Motor neuron (in vitro differentiated cells): ENCODE data around the gene INTS11. TPM values are rescaled to one million over a fixed set of nuclear protein-coding genes. Genes with fewer than 3 reads are reported as not detected.
"Not testable (repeated sequence)": the region's sequence is repeated elsewhere in the genome, so short reads cannot be mapped to it uniquely, and the experiment has no call there.

Experiments used
- ATAC-seq, 8 experiments: fragments of 200-7000 bp; cut with Tn5 transposase; replicated peaks in 6 of 8; 2 replicates each; pipeline ENCODE4 v1.8.0; 2021; ENCODE audit warnings: mild to moderate bottlenecking in 8 of 8, moderate library complexity in 8 of 8
- H3K27ac ChIP-seq, 2 donors: fragments of 250-450 bp; sonication (Bioruptor Pico); 2 replicates each; pipeline ENCODE4 v1.9.0; 2021; ENCODE audit warnings: antibody characterized with exemption in 2 of 2, mild to moderate bottlenecking in 2 of 2, moderate library complexity in 1 of 2
- H3K4me1 ChIP-seq, 2 donors: fragments of 250-450 bp; sonication (Bioruptor Pico); replicated peaks in 1 of 2; 2 replicates each; pipeline ENCODE4 v1.6.1; 2021; ENCODE audit warnings: antibody characterized with exemption in 2 of 2, mild to moderate bottlenecking in 2 of 2, moderate library complexity in 1 of 2
- H3K4me3 ChIP-seq, 5 donors: fragments of 250-450 bp; sonication (Bioruptor Pico); 2 replicates each; pipeline ENCODE4 v1.9.0; 2021; ENCODE audit warnings: antibody characterized with exemption in 5 of 5, mild to moderate bottlenecking in 5 of 5, moderate library complexity in 4 of 5
- WGBS, 10 experiments: fragments of 450-650 bp; shearing (Covaris generic); methylation state at CpG; one replicate each; pipeline ENCODE4 v1.0.0; 2022; 5-methylcytosine and 5-hydroxymethylcytosine counted together
- in situ Hi-C, 9 experiments: fragments of 400-800 bp; cut with MboI; loops; one replicate each; pipeline ENCODE4 v1.15.0; 2021; ENCODE audit warnings: low sequenced_read_pairs in 9 of 9, low pct_unique_long_range_greater_than_20kb in 2 of 9; ENCODE audit not compliant: unreplicated experiment in 9 of 9
- total RNA-seq, 8 experiments: library from RNA; unstranded; fragments of 300-600 nt; gene quantifications; 2 replicates each; pipeline versions ENCODE4 v1.2.3 to v1.2.4, GENCODE V29; 2022

Gene INTS11
- 100 to 1,000 TPM in 4 of 8 experiments, 10 to 100 TPM in 4; 67.5 to 142 (median 103) TPM for total RNA-seq

- Histone ChIP-seq H3K4me1 (peaks cover 18 to 19% of the 10 kb centered on the region in 2 donors), H3K4me3 (peak within 1 kb of the TSS; percentile 95 to 100 (median 99)), H3K27ac (peak within 1 kb of the TSS; percentile 79 to 87)
- peak; percentile 76 to 87 (median 82) for ATAC-seq
- WGBS, 10 experiments, result 4% methylated on average over 5 of the region's 84 CpGs; no CpG with 5 or more reads in 9 of the 10 experiments
- in situ Hi-C loops, result no loop called here
Measured at GRCh38 chr1:1324524-1325287, at the start of gene INTS11, which contains the start of gene CPTP. INTS11 (minus strand) TSS chr1:1324660; CDS start chr1:1324608, 52 bp downstream. CPTP (plus strand) TSS chr1:1324802; CDS start chr1:1326911, 2,109 bp downstream.

GRCh38 chr1:1373815-1374588 is 49.5 kb upstream of the INTS11 start:
- ATAC-seq, result no peak
- H3K4me3 ChIP-seq, result peak overlapping the region; percentile 72 to 97 (median 80)
- in situ Hi-C loops, result no loop called here
- 0 to 84% (median 44%) methylated on average over 1 to 21 of the region's 52 CpGs; no CpG with 5 or more reads in 3 of the 10 experiments for WGBS, 10 experiments
- peaks cover 26 to 29% of the 10 kb centered on the region in 2 donors for H3K4me1 ChIP-seq
- H3K27ac ChIP-seq, result peak overlapping the region; percentile 90 to 99

GRCh38 chr1:1373051-1373814 is 48.8 kb upstream of the INTS11 start:
- in situ Hi-C loops, result no loop called here
- WGBS, 10 experiments, result 80 to 100% (median 90%) methylated on average over 1 to 15 of the region's 26 CpGs; no CpG with 5 or more reads in 5 of the 10 experiments
- peak overlapping the region in 4 of 5 donors; percentile 72 to 97 (median 80) for H3K4me3 ChIP-seq

GRCh38 chr1:1371746-1372711 is 47.6 kb upstream of the INTS11 start:
- 4 to 85% (median 32%) methylated on average over 1 to 14 of the region's 26 CpGs; no CpG with 5 or more reads in 4 of the 10 experiments for WGBS, 10 experiments
- Histone ChIP-seq H3K4me1 (peaks cover 26 to 29% of the 10 kb centered on the region in 2 donors), H3K27ac (no peak overlapping the region), H3K4me3 (peak overlapping the region in 2 of 5 donors; percentile 4 to 6)
- in situ Hi-C loops, result no loop called here
- peak; percentile 3 to 22 (median 18) for ATAC-seq

More at GRCh38 chr1:1373051-1373814, 48.8 kb upstream of the INTS11 start:
- ATAC-seq, result no peak
- H3K27ac ChIP-seq, result no peak overlapping the region
- peaks cover 26 to 29% of the 10 kb centered on the region in 2 donors for H3K4me1 ChIP-seq

DNA sequence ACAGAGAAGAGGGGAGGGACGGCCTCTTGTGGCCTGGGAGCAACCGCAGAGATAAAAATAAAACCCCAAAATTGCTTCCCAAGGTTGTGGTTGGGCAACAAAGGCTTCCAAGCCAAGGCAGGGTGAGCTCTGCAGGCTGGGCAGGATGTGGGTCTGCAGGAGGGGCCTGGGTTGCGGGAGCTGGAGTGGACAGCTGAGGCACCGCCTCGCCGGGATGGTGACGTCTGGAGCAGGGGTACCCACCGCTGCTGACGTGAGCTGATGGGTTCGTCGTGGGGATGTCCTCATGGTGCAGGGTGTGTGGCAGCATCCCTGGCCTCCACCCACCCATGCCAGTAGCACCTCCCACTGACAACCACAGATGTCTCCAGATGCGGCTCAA is 46.9 kb upstream of the INTS11 start:
- no peak for ATAC-seq
- no peak overlapping the region for H3K27ac ChIP-seq
- WGBS, 10 experiments, result 71 to 100% (median 86%) methylated on average over 1 to 10 of the region's 12 CpGs; no CpG with 5 or more reads in 7 of the 10 experiments
- in situ Hi-C loops, result no loop called here
- no peak overlapping the region for H3K4me3 ChIP-seq
- peaks cover 24 to 28% of the 10 kb centered on the region in 2 donors for H3K4me1 ChIP-seq

GRCh38 chr1:1370771-1371300 is 46.4 kb upstream of the INTS11 start:
- H3K4me1 ChIP-seq, result peaks cover 19 to 23% of the 10 kb centered on the region in 2 donors
- no peak for ATAC-seq
- no peak overlapping the region for H3K27ac ChIP-seq
- no peak overlapping the region for H3K4me3 ChIP-seq
- in situ Hi-C loops, result no loop called here
- 100% methylated on average over 6 of the region's 16 CpGs; no CpG with 5 or more reads in 9 of the 10 experiments for WGBS, 10 experiments

DNA sequence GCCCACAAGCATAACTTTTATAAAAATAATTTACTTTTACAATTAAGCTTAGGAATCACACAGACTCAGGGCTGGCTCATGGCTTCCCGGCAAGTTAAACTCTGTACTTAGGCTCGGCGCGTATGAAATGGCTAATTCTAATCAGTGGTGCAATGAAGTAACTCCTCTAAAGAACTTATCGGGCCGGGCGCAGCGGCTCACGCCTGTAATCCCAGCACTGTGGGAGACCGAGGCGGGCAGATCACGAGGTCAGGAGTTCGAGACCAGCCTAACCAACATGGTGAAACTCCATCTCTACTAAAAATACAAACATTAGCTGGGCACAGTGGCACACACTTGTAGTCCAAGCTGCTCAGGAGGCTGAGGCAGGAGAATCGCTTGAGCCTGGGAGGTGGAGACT is 45.6 kb upstream of the INTS11 start:
- WGBS, 10 experiments, result 93 to 100% (median 95%) methylated on average over 1 to 14 of the region's 14 CpGs; no CpG with 5 or more reads in 4 of the 10 experiments
- H3K4me3 ChIP-seq, ATAC-seq, H3K27ac ChIP-seq, in situ Hi-C loops: not testable (repeated sequence)
- H3K4me1 ChIP-seq, result peaks cover 19 to 21% of the 10 kb centered on the region in 2 donors

GRCh38 chr1:1367315-1367714 is 42.9 kb upstream of the INTS11 start:
- 80 to 100% (median 96%) methylated on average over 1 to 5 of the region's 5 CpGs for WGBS, 10 experiments
- Histone ChIP-seq H3K4me1 (peaks cover 7% of the 10 kb centered on the region in 2 donors), H3K4me3 (no peak overlapping the region), H3K27ac (no peak overlapping the region)
- in situ Hi-C loops, result no loop called here
- no peak for ATAC-seq

- Histone ChIP-seq H3K4me3 (no peak overlapping the region), H3K27ac (no peak overlapping the region), H3K4me1 (peaks cover 7% of the 10 kb centered on the region in 2 donors)
- ATAC-seq, result no peak
- in situ Hi-C loops, result no loop called here
- WGBS, 10 experiments, result 85 to 100% (median 93%) methylated on average over 1 to 3 of the region's 3 CpGs
Measured at GRCh38 chr1:1366699-1367066, 42.2 kb upstream of the INTS11 start.

GRCh38 chr1:1365875-1366698 is 41.6 kb upstream of the INTS11 start:
- H3K4me3 ChIP-seq, result no peak overlapping the region
- 52 to 78% (median 76%) methylated on average over 6 to 10 of the region's 10 CpGs for WGBS, 10 experiments
- peaks cover 7% of the 10 kb centered on the region in 2 donors for H3K4me1 ChIP-seq
- ATAC-seq, result no peak
- no peak overlapping the region for H3K27ac ChIP-seq
- in situ Hi-C loops, result no loop called here

DNA sequence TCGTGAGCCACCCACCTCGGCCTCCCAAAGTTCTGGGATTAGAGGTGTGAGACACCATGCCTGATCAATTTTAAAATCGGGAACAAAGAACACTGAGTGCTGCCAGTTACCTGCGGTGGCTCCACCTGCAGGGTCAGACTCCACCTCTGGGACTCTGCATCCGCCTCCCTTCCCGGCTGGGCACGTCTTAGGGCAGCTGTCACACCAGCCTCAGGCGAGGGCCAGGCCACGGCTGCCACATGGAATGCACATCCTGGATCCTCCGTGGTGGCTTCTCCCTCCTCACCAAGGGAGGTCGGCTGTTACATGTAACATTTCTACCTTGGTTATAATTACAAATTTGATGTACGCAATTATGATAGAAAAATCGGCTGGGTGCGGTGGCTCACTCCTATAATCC is 39.8 kb upstream of the INTS11 start:
- Histone ChIP-seq H3K4me1 (peaks cover 23% of the 10 kb centered on the region in 2 donors), H3K4me3 (no peak overlapping the region), H3K27ac (no peak overlapping the region)
- WGBS, 10 experiments, result 65 to 98% (median 87%) methylated on average over 2 to 14 of the region's 14 CpGs; no CpG with 5 or more reads in 4 of the 10 experiments
- in situ Hi-C loops, result no loop called here
- no peak for ATAC-seq
